OCI-LY1 (cell line): ENCODE data around the gene ZNF688.

Source experiments
- H2AFZ ChIP-seq: fragments of 200-600 bp; sonication (generic), shearing (Covaris generic); 2 replicates; pipeline ENCODE4 v1.6.0; 2014; ENCODE audit warnings: antibody characterized with exemption, mild to moderate bottlenecking, low read length
- H3F3A ChIP-seq: fragments of 200-600 bp; sonication (generic), shearing (Covaris generic); 2 replicates; pipeline ENCODE4 v1.6.0; 2014; ENCODE audit warnings: mild to moderate bottlenecking, antibody characterized with exemption, low read length, moderate library complexity; ENCODE audit not compliant: insufficient read depth
- H3K27ac ChIP-seq: fragments of 200-600 bp; sonication (generic); 2 replicates; pipeline ENCODE4 v1.5.1; 2014; ENCODE audit warnings: low read length, mixed run types, mild to moderate bottlenecking, low read depth; ENCODE audit not compliant: poor library complexity, severe bottlenecking
- H3K27me3 ChIP-seq: fragments of 200-600 bp; sonication (generic); 2 replicates; pipeline ENCODE4 v1.6.0; 2014; ENCODE audit warnings: antibody characterized with exemption, mild to moderate bottlenecking, low read length, moderate library complexity; ENCODE audit not compliant: insufficient read depth
- H3K36me3 ChIP-seq: fragments of 200-600 bp; sonication (generic); 2 replicates; pipeline ENCODE4 v1.6.1; 2014; ENCODE audit warnings: mild to moderate bottlenecking, antibody characterized with exemption, low read length, moderate library complexity, mixed read lengths; ENCODE audit not compliant: insufficient read depth
- H3K4me1 ChIP-seq: fragments of 200-600 bp; sonication (generic); 2 replicates; pipeline ENCODE4 v1.5.1; 2014; ENCODE audit warnings: mild to moderate bottlenecking, low read length, moderate library complexity; ENCODE audit not compliant: insufficient read depth, severe bottlenecking
- H3K4me2 ChIP-seq: fragments of 200-600 bp; sonication (generic), shearing (Covaris generic); 2 replicates; pipeline ENCODE4 v1.6.1; 2014; ENCODE audit warnings: low read length
- H3K4me3 ChIP-seq: fragments of 200-600 bp; sonication (generic); 2 replicates; pipeline ENCODE4 v1.5.1; 2014; ENCODE audit warnings: low read length, low read depth, mild to moderate bottlenecking, mixed read lengths; ENCODE audit not compliant: poor library complexity, severe bottlenecking
- H3K79me2 ChIP-seq: fragments of 200-600 bp; shearing (Covaris generic); 2 replicates; pipeline ENCODE4 v1.6.1; 2016; ENCODE audit warnings: mixed run types, low read length, mixed read lengths; ENCODE audit not compliant: insufficient read depth
- H3K9ac ChIP-seq: fragments of 200-600 bp; sonication (generic), shearing (Covaris generic); 2 replicates; pipeline ENCODE4 v1.6.1; 2014; ENCODE audit warnings: mild to moderate bottlenecking, low read length, mixed read lengths
- H3K9me2 ChIP-seq: fragments of 200-600 bp; sonication (generic), shearing (Covaris generic); 2 replicates; pipeline ENCODE4 v1.6.1; 2014; ENCODE audit warnings: low read depth, mild to moderate bottlenecking, low read length, mixed read lengths
- H3K9me3 ChIP-seq: fragments of 200-600 bp; shearing (Covaris generic); 2 replicates; pipeline ENCODE4 v1.6.1; 2014; ENCODE audit warnings: low read length, mixed read lengths
- H4K20me1 ChIP-seq: fragments of 200-600 bp; sonication (generic), shearing (Covaris generic); 2 replicates; pipeline ENCODE4 v1.6.0; 2016; ENCODE audit warnings: mild to moderate bottlenecking, low read length; ENCODE audit not compliant: insufficient read depth
- CTCF ChIP-seq: fragments of 200-600 bp; sonication (generic), shearing (Covaris generic); IDR thresholded peaks from 2 replicates; pipeline ENCODE4 v1.5.1; 2017; ENCODE audit warnings: mild to moderate bottlenecking, antibody characterized with exemption, low read length, moderate library complexity, mixed read lengths
- EZH2 ChIP-seq: fragments of 200-600 bp; sonication (generic), shearing (Covaris generic); IDR thresholded peaks from 2 replicates; pipeline ENCODE4 v1.8.0; 2017; ENCODE audit warnings: borderline replicate concordance, mixed run types, mild to moderate bottlenecking, antibody characterized with exemption, low read length, moderate library complexity, mixed read lengths

ZNF688 gene

GRCh38 chr16:30533146-30533522, 38.4 kb downstream of the ZNF688 start:
- peaks cover 45% of the 10 kb centered on the region for H3K4me1 ChIP-seq
- H3K27me3 ChIP-seq: no peaks in the 10 kb centered on the region
- 0 out of 2 replicates have a peak, but pooled peaks cover 4% of the 10 kb centered on the region for H3F3A ChIP-seq
- peak overlapping the region; percentile 73 for H3K4me3 ChIP-seq
- no peak overlapping the region for H2AFZ ChIP-seq
- no peak overlapping the region; the same call in 1 of the 2 replicates for H3K9ac ChIP-seq
- no peaks in the 10 kb centered on the region for H4K20me1 ChIP-seq
- H3K4me2 ChIP-seq: peak overlapping the region; percentile 88; the same call in 1 of the 2 replicates
- no peak overlapping the region for H3K27ac ChIP-seq
- peaks cover 13% of the 10 kb centered on the region for H3K36me3 ChIP-seq
- no peaks in the 10 kb centered on the region for H3K9me3 ChIP-seq
- no peaks in the 10 kb centered on the region for H3K79me2 ChIP-seq
- TF ChIP-seq EZH2 (no peak), CTCF (no peak)
- no peaks in the 10 kb centered on the region for H3K9me2 ChIP-seq

GRCh38 chr16:30532285-30533145, 39.0 kb downstream of the ZNF688 start:
- Histone ChIP-seq H3K9me3 (no peaks in the 10 kb centered on the region), H3K4me2 (no peak overlapping the region), H3F3A (peaks cover 4% of the 10 kb centered on the region; the same call in 1 of the 2 replicates)

More at GRCh38 chr16:30532285-30533145, 39.0 kb downstream of the ZNF688 start:
- Histone ChIP-seq H4K20me1 (no peaks in the 10 kb centered on the region), H3K36me3 (peaks cover 13% of the 10 kb centered on the region), H2AFZ (no peak overlapping the region), H3K27ac (no peak overlapping the region), H3K79me2 (no peaks in the 10 kb centered on the region), H3K4me1 (peaks cover 51% of the 10 kb centered on the region), H3K27me3 (no peaks in the 10 kb centered on the region), H3K4me3 (no peak overlapping the region), H3K9me2 (no peaks in the 10 kb centered on the region), H3K9ac (no peak overlapping the region)
- TF ChIP-seq CTCF (no peak), EZH2 (no peak)
